HG02623 (cell line): ENCODE results near the gene ARHGEF7.
"Not testable (repeated sequence)": the region's sequence is repeated elsewhere in the genome, so short reads cannot be mapped to it uniquely, and the experiment has no call there.

Experiments
- ATAC-seq: cut with Tn5 transposase; IDR thresholded peaks from one replicate; pipeline ENCODE4 v1.9.1; 2021; ENCODE audit warnings: moderate library complexity; ENCODE audit not compliant: unreplicated experiment

The ARHGEF7 gene

DNA sequence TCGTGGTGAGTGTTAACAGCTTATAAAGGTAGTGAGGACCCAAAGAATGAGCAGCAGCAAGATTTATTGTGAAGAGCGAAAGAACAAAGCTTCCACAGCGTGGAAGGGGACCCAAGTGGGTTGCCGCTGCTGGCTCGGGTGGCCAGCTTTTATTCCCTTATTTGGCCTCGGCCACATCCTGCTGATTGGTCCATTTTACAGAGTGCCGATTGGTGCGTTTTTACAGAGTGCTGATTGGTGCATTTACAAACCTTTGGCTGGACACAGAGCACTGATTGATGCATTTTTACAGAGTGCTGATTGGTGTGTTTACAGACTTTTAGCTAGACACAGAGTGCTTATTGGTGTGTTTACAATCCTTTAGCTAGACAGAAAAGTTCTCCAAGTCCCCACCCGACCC lies 74.4 kb downstream of the ARHGEF7 start:
- ATAC-seq = not testable (repeated sequence)

DNA sequence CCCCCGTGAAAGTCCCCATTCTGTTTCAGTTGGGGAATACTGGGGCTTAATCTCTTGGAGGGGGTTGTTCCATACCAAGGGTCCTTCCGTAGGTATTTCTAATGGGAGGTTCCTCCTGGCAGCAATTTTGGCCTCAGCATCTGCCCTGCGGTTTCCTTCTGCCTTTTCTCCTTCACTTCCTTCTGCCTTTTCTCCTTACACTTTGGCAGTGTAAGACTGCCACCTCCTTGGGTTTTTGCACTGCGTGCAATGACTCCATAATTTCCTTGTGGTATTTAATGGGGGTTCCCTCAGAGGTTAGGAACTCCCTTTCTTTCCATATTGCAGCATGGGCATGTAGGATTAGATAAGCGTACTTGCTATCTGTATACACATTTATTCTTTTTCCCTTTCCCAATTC lies 78.1 kb downstream of the ARHGEF7 start:
- ATAC-seq = not testable (repeated sequence)

DNA sequence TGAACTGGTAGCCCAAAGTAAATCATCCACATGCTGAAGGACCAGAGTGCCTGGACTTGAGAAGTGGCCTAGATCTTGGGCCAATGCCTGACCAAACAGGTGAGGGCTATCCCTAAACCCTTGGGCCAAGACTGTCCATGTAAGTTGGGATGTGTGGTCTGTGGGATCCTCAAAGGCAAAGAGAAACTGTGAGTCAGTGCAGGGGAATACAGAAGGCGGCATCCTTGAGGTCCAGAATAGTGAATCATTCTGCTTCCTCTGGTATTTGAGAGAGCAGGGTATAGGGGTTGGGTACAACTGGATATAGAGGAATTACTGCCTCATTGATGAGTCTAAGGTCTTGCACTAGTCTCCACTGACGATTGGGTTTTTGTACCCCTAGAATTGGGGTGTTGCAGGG lies 79.5 kb downstream of the ARHGEF7 start:
- ATAC-seq = not testable (repeated sequence)

DNA sequence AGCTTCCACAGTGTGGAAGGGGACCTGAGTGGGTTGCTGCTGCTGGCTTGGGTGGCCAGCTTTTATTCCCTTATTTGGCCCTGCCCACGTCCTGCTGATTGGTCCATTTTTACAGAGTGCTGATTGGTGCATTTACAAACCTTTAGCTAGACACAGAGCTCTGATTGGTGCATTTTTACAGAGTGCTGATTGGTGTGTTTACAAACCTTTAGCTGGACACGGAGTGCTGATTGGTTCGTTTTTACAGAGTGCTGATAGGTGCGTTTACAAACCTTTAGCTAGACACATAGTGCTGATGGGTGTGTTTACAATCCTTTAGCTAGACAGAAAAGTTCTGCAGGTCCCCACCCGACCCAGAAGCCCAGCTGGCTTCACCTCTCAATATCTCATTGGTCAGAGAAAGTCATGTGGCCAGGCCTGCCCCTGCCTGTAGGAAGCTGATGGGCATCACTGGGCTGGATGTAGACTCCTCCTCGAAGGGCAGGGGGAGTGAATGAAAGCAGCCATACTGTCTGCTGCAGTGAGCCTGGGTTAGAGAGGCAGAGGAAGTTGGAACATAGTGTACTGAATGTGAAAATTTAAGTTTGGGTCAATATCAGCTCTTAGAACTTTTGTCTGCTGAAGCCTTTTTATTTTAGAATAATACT lies 83.7 kb downstream of the ARHGEF7 start:
- ATAC-seq = not testable (repeated sequence)

DNA sequence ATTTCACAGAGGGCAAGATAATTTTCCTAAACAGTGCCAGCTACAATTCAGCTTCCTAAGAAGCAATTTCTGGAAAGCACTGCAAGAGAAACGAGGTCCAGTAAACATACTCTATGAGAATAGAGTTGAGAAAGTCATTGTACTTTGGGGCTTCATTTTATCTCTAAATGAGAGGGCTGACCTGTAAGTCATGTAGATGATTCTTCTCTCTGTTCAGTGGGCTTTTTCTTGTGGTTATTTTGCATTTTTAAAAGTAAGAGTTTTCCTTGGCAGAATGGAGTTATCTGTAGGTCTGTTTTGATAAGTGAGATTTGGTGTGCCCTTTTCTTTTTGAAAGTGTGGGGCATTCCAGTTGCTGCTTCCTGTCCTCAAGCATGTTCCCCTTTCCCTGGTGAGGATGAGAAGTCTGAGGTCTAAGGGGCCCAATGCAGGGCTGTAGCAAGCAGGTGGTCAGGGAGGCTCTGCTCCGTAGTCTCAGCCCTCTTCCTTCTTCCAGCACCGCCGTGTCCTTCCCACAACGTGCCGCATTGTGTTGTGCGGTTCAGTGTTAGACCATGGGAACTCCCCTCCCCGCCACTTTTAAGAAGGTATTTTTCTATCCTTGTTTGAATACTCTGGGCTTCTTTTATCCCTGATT lies 86.3 kb downstream of the ARHGEF7 start:
- no peak for ATAC-seq

DNA sequence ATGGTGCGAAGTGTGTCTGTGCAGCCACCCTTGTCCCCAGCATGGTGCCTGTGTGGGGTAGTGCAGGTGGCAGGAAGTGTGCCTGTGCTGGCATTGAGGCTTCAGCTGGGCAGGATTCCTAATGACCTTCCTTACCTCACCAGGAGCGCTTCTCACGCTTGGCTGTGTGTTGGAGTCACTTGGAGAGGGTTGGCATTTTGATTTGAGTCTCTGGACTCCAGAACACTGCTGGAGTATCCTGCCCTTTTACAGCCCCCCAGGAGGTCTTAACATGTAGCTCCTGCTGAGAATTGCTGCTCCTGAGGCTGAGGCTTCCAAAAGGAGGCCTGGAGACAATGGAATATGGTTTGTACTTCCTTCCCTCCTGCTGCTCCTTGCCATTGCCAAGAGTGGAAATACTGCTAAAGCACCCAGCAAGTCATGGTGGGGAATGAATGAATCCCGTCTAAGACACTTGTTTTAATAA lies 87.1 kb downstream of the ARHGEF7 start:
- ATAC-seq = no peak

DNA sequence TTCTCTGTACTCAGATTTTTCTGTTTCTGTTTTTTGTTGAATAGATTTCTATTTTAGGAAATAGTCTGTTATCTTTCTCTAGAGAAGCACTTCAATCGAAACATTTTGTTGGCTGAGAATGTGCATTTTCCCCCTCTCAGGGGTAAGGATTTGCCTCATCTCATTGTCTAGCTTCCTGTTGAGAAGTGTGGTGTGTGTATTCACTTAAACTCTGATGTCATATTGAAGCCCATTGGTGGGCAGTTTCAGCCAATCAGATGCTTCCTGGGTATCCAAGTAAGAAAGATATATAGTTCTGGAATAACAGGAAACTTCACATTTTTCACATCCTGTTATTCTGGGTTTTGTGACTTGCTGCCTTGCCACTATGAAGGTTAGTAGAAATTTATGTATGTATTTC lies 87.6 kb downstream of the ARHGEF7 start:
- peak; percentile 63 for ATAC-seq

DNA sequence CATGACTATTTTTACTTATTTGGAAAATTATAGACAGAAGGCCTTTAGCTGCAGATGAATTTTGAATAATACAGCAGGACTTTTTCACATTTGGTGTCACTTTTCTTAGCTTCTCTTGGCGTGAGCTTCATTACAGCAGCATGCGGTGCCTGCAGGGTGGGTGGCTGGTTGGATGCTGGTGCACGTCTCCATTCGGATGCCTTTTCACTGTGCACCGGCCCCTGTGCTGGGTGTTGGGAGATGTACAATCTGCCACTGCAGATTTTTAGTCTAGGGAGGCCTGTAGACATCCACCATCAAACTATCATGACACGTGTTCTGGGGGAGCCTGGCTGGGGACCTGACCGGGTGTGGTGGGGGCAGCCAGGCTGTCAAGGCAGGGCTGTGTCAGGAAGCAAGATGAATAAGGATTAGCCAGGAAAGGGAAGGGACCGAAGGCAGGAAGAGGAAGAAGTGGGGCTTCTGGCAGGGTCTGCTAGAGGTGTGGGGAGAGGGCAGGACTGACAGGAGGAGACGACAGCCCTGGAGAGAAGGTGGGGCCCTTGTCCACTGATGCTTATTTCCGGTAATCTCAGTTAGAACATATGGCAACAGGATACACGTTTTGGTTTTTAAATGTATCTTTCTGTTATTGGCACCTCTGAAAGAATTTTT lies 88.8 kb downstream of the ARHGEF7 start:
- no peak for ATAC-seq

DNA sequence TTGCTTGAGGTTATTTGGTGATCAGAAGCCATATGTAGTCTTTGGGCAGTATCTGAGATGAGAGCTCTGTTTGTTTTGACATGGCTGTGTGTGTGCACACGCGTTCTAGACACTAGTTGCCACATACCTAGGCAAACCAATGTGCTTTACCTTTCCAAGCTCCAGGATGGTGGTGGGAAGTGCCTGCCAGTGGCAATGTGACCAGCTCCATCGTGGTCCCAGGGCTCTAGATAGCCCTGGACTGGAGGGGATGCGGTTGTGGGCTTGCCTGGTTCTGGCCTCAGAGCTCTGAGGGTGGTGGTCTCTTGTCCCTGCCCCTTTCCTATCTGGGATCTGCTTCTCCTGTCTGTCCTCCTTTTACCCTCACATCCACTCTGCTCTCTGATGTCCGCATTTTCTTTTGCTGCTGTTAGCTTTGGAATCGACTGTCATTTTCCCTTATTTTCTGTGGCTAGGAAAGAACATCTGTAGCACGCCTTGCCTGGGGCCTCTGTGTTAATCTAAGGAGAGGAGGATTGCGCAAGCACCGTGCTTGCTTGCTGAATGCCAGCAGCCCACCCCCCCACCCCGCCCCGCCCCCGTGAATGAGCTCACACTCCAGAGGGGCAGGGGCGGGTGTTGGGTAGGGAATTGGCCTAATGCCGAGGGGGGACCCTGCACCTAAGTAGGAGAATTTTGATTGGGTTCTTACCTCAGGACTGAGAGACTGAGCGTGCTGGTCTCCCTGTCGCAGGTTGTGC lies 89.5 kb downstream of the ARHGEF7 start:
- no peak for ATAC-seq

DNA sequence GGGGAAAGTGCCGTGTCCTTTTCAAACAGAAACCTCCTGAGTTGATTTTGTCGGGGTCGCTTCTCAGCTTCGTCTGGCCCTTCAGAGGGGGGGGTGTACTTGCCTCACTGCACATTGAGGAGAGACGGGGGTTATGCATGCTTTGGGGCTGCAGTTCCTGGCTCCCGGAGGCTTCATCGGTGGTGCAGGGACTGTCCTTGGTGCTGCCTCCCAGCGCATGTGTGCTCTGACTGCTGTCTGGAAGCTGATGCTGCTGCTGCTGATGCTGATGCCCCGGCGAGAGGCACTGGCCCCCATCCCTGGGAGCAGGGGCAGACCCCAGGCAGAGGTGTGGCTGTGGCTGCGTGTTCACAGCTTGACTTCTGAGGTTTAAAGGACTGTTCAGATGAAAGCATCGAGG lies 91.0 kb downstream of the ARHGEF7 start:
- no peak for ATAC-seq

DNA sequence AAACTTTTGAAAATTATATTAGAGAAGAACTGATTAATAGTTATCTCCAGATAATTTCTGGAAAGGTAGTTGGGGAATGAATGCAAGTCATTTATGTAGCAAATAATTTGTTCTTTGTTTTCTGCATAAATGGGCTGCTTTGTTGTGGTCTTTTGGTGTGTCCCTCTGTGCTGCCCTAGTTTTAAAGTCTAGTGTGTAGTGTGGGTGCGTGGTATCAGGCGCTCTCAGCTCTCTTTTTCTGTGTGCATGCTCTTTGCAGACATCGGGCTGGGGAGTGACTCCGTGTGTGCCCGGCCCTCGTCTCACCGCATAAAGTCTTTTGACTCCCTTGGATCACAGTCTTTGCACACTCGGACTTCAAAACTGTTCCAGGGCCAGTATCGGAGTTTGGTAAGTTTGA lies 94.5 kb downstream of the ARHGEF7 start:
- no peak for ATAC-seq

DNA sequence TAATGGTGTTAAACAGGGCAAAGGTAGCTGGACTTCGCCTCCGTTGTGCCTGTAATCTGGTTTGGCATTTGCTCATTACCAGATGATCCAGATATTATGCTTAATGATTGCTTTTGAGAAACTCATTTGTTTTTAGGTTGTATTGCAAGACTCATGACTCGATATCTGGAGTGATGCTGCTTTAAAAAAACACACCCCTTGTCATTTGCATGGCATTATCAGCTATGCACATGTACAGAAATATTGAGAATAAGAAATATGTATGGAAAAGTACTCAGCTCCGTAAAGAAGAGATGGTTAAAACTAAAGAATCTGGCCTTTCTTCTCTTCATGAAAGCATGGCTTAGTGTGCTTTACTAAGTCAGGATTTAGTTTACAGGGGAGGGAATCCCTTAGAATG lies 95.0 kb downstream of the ARHGEF7 start:
- no peak for ATAC-seq

DNA sequence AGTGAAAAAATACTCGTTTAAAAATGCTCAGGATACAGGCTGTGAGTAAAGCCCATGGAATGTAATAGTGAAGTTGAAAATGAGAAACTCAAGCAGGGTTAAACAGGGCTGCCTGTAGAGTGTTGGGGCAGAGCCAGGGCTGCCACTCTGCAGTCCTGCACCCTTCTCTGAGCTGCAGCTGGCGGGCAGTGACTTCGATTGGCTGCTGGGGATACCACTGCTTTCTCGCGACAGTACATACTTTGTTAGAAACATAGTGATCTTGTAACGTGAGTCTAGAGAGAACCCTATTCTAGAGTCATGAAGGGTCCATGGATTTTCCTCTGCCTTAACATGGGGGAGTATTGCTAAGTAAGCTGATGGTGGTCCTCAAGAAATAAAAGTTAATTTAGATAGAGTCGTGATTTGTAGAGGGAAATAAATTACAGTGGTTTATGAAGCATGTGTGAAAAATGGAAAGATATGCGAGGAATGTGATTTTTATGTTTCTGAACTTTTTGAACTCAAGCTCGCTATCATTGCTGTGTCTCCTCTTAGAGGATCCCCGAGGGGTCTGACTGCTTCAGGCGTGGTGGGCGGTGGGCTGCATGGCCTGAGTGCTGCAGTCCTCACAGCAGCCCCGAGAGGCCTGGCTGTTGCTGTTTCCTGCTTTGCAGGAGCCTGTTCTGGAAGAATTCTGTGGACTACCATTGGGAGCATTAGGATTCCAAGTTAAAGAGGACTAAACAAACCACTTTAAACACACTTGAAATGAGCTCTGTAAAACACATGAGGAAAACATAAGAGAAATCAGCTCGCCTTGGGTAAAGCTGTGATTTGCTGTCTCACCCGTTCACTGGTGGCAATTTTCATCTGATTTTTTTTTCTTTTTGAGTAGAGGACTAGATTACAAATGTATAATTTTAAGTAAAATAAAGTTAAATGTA lies 95.7 kb downstream of the ARHGEF7 start:
- no peak for ATAC-seq

DNA sequence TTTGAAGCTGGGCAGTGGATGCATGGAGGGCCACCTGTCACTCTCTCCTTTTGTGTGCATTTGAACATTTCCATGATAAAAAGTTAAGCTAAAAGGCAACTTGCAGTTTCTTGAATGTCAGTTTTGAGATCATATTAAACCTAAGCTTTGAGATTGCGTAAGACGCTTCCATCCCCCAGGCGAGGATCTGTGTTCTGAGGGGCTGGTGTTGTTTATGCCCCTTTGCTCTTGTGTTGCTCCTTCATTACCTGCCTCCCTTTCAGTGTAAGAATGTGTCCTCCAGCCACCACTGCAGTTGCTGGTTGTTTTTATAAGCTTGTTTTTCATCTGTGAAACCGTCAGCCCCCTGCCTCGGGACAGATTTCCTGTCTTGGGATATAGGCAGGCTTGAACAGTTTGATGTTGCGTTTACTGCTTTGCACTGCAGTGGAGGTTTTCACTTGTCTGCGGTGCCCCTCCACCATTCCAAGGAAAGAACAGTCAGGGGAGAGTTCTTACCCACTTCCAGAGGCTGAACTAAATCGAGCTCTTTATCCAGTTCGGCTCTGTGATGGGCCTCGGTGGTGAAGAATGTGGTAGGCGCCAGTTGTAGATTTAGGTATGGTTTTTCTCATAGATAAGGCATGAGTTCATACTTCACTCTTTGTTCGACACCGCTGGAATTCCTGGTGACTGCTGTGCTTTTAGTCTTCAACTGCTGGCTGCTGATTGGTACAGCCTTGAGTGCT lies 96.8 kb downstream of the ARHGEF7 start:
- no peak for ATAC-seq

DNA sequence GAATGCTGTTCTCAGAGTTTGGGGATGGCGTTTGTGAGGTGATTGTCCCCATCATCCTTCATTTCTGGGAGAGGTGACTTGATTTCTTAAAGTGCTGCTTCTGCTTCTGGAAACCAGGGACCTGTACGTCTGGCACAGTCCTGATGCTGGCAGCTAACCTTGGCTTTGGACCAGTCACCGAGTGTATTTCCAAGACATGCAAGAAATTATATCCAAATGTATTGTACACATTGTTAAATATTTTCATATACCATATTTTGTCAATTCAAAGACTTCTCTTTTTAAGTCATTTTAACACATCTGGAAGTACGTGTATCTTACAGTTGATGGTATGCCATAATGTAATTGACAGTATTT lies 97.4 kb downstream of the ARHGEF7 start:
- ATAC-seq = no peak

DNA sequence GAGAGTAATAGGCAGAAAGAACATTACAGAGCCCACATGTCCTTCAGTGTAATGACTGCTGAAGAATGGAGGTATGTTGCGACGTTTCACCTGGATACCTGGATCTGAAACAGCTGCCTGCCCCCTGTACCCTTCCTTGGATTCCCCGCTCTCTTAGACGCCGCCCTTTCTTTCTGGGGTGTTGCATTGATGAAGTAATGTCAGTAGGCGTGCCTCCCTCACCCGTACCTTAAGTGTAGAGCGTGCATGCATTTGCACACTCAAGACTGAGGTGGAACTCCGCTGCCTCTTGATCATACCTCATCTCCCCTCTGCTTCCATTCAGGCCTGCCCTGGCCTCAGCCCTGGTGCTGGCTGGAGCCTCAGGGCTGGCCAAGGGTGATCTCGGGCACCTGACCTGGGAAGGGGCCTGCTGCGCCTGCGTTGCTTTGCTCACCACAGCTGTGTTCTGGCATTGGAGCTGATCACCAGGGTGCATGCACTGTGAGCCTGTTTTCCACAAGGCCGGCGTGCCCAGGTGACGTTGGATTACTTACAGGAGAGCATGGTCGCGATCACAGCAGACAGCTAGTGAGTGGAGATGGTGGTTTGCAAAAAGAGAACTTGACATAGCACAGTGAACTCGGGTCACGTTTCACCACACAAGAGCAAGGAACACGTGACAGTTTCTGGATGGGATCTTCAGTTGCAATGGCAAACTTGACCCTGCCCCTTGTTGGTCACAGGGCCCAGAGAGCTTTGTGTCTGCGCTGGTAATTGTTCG lies 99.0 kb downstream of the ARHGEF7 start:
- no peak for ATAC-seq

DNA sequence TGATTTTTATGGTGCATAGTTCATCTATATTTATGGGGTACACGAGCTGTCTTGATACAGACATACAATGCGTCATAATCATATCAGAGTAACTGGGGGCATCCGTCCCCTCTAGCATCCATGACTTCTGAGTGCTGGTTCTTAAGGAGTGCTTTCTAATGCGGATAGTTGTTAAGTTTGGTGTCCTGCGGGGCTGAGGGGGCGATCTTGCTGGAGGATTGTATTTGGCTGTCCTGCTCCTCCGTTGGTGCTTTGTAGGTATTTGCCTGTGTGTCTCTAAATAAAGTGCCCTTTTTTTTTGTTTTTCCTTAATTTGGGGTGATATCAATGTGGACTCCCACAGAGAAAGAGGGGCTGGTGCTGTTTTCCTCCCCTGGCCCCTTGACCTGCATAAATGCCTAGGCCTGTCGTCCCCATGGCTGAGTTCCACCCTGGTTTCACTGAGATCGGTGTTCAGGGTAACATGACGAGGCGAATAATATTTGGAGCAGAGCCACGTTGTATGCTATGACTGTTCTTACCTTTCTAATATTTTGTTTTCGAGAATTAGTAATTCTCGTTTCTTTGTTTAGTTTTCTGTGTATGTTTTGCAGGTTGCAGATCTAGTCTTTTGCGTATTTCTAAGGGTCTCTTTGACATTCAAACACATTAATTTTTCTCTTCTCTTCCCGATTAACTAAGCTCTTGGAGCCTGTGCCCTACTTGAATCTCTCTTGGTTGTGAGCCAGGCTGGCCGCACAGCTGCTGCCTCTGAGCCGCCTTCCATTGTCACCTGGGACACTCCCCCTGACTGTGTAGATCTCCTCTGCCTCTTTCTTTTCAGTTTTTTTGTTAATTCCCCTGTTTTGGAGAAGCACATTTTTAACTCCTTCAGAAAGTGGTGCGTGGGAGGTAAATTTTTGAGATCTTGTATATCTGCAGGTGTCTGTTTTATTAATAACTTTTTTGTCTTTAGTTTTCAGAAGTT lies 100.3 kb downstream of the ARHGEF7 start:
- ATAC-seq = no peak
